Skeletal muscle satellite cell (primary cell): ENCODE data around the gene ANKRD60.

Experiments used
- H3K27me3 ChIP-seq: 2 replicates; pipeline ENCODE4 v1.7.0; 2013; ENCODE audit warnings: low read length; ENCODE audit not compliant: control insufficient read depth, insufficient read depth
- H3K36me3 ChIP-seq: 2 replicates; pipeline ENCODE4 v1.7.0; 2013; ENCODE audit warnings: mild to moderate bottlenecking, control low read depth, low read length; ENCODE audit not compliant: insufficient read depth
- H3K4me1 ChIP-seq: 2 replicates; pipeline ENCODE4 v1.7.0; 2013; ENCODE audit warnings: low read length; ENCODE audit not compliant: control insufficient read depth, insufficient read depth
- H3K4me2 ChIP-seq: 2 replicates; pipeline ENCODE4 v1.7.0; 2013; ENCODE audit warnings: mild to moderate bottlenecking, low read length
- H3K4me3 ChIP-seq: 2 replicates; pipeline ENCODE4 v1.7.0; 2013; ENCODE audit warnings: low read length
- H3K9ac ChIP-seq: 2 replicates; pipeline ENCODE4 v1.7.0; 2013; ENCODE audit warnings: mild to moderate bottlenecking, low read depth, low read length, moderate library complexity
- H3K9me3 ChIP-seq: replicated peaks from 2 replicates; pipeline ENCODE4 v1.7.0; 2013; ENCODE audit warnings: mild to moderate bottlenecking, control low read depth, low read length

Gene ANKRD60

DNA sequence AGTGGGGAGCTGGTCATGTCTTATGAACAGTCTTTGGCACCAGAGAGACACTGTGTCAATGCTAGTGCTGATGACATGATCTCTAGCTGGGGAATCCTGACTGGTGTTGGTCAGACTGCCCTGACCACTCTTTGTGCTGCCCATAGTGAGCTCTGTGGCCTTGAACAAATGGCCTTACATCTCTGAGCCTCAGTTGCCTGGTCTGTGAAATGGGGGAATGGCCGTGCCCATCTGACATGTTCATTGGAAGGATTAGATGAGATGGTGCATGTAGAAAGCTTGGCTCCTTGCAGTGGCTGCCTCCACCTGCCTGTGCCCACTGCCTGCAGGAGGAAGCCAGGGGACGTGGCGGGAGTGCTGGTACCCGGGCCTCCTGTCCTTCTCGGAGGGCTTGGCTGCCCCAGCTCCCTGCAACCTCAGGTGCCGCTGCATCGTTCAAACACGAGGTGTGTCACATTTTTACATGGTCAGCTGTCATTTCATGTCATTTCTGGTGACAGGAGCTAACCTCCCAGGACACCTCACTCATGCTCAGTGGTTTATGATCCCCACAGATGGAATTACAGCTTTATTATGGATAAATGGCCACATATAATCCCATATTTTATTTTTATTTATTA lies 45.8 kb downstream of the ANKRD60 start:
- no peak overlapping the region for H3K9ac ChIP-seq
- no peak overlapping the region for H3K4me3 ChIP-seq
- no peak overlapping the region for H3K4me2 ChIP-seq
- H3K36me3 ChIP-seq: no peaks in the 10 kb centered on the region
- H3K27me3 ChIP-seq: peaks cover 13% of the 10 kb centered on the region
- H3K9me3 ChIP-seq: peaks cover 8% of the 10 kb centered on the region
- peaks cover 10% of the 10 kb centered on the region for H3K4me1 ChIP-seq

DNA sequence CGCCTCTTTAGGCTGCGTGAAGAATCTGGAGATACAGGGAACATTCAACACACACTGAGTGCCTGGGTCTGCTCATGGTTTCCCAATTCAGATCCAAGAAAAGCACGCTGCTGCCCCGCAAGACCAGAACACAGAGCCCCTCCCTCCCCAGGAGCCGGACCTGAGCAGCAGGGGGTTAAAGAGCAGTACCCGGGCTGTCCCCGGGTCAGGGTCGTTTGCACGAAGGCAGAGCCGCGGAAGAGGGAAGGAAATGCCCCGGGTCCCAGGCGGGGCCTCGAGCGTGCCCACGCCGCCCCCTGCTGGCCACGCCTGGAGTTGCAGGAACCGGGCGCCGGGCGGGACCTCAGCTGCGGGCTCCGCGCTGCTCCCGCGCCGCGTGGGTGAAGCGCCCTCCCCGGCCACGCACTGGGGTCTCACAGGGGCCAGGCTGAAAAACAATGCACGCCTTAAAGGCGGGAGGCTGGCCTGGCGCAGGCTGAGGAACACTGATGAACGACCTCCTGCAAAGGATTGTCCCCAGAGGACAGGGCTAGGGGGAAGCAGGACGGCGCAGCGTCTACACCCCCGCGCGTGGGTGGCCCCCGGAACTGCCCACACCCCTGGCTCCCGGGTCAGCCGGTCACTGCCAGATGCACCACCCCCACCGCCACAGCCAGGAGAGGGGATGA lies 48.9 kb downstream of the ANKRD60 start:
- peaks cover 13% of the 10 kb centered on the region for H3K27me3 ChIP-seq
- H3K4me1 ChIP-seq: peaks cover 10% of the 10 kb centered on the region
- H3K36me3 ChIP-seq: no peaks in the 10 kb centered on the region
- peak overlapping the region; percentile 94 for H3K4me2 ChIP-seq
- peak overlapping the region; percentile 38 for H3K9ac ChIP-seq
- peak overlapping the region; percentile 70 for H3K4me3 ChIP-seq
- H3K9me3 ChIP-seq: peaks cover 8% of the 10 kb centered on the region

DNA sequence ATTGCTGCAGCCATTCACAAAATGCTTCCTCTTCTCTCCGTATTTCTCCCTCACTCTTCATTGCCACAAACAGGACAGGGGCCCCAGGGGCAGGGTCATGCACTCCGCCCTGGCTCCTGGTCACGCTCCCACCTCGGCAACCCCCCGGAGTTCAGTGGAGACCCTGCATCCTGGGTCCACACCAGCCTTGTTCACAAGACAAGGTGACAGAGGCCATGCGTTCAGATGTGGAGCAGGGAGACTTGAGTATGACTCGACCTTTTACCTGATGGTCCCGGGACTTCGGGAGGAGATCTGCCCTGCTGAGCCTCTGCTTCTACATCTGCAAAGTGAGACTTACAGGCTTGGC lies 49.4 kb downstream of the ANKRD60 start:
- Histone ChIP-seq H3K27me3 (peaks cover 13% of the 10 kb centered on the region), H3K36me3 (no peaks in the 10 kb centered on the region), H3K4me2 (peak overlapping the region; percentile 94), H3K9ac (peak overlapping the region; percentile 20), H3K9me3 (peaks cover 6% of the 10 kb centered on the region), H3K4me3 (no peak overlapping the region), H3K4me1 (peaks cover 10% of the 10 kb centered on the region)

DNA sequence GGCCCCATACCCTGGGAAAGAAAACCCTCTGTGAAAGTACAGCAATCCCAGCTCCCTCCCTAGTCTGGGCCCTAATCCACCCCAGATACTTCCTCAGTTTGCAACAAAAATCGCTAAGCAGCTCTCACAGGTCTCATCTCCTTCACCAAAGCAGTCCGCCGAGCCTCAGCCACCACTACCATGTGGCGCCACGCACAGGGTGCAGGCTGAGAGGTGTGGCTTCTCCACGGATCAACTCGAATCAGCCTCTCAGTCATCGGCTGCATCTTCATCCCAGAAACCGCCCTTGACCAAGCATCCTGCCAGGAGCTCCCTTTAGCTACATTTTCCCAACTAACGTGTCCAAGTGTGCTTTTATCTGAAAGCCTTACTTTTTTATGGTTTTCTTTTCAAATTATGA lies 50.7 kb downstream of the ANKRD60 start:
- Histone ChIP-seq H3K36me3 (no peaks in the 10 kb centered on the region), H3K4me3 (no peak overlapping the region), H3K4me2 (no peak overlapping the region), H3K4me1 (peaks cover 10% of the 10 kb centered on the region), H3K27me3 (peaks cover 13% of the 10 kb centered on the region), H3K9ac (no peak overlapping the region), H3K9me3 (no peaks in the 10 kb centered on the region)

DNA sequence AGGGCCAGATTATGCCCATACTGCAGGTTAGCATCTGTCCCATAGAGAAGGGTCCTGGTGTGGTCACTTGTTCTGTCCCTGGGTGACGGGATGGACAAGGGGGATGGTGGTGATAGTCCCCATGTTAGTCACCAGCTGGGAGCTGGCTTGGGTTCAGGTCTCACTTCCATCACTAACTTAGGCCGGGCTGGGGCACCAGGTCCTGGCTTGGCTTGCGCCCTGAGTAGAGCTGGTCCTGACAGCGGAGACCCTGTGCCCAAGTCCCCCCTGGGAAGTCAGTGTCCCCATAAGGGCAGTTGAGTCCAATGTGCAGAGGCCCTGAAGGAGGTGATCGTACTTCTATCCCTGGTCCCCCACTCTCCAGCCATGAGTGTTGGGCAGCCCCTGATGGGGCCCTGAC lies 52.6 kb downstream of the ANKRD60 start:
- Histone ChIP-seq H3K4me3 (no peak overlapping the region), H3K9me3 (no peaks in the 10 kb centered on the region), H3K9ac (no peak overlapping the region), H3K4me2 (no peak overlapping the region), H3K36me3 (no peaks in the 10 kb centered on the region), H3K4me1 (peaks cover 10% of the 10 kb centered on the region), H3K27me3 (no peaks in the 10 kb centered on the region)

DNA sequence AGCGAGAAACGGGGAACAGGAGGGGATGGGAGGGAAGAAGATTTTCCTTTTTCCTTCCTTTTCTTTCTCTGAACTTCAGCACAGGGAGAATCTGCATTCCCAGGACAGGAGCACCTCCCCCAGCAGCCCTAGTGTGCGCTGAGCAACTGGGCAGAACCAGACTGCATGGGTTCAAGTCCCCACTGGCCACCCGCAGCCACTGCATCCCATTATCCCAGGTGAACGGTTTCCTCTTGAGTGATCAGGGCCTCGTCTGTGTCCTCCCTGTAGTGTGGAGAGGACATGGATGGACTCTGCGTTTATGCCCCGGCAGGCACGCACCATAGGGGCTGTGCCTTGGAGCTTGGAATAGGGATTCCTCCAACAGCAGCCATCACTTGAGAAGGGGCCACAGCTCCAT lies 53.0 kb downstream of the ANKRD60 start:
- H3K4me2 ChIP-seq: no peak overlapping the region
- no peaks in the 10 kb centered on the region for H3K9me3 ChIP-seq
- no peak overlapping the region for H3K4me3 ChIP-seq
- H3K27me3 ChIP-seq: no peaks in the 10 kb centered on the region
- H3K4me1 ChIP-seq: peaks cover 10% of the 10 kb centered on the region
- H3K9ac ChIP-seq: no peak overlapping the region
- no peaks in the 10 kb centered on the region for H3K36me3 ChIP-seq

DNA sequence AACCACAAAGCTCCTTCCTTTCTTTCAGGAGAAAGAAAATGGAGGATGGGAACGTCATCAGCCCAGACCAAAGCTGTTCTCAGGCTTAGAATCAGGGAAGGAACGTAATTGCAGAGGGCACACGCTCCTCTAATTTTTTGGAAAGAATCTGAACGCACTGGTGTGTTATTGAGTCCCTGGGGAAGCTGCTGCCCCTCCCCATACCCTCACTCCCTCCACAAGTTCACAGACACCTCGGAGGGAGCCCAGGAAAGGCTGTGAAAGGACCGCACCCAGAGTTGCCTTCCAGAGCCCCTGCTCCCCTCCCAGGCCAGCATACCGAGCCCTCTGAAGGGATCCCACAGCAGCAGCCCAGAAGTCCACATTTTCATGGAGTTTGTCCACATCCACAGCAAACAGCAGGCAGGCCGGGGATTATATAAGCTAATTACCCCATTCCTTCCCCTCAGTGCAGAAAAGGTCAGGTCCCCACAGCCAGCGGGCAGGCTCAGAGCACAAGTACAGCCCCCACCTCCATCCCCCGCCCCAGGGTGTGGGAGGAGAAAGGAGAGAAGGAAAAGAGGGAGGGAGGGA lies 53.7 kb downstream of the ANKRD60 start:
- peaks cover 7% of the 10 kb centered on the region for H3K4me1 ChIP-seq
- no peak overlapping the region for H3K4me2 ChIP-seq
- no peaks in the 10 kb centered on the region for H3K9me3 ChIP-seq
- H3K27me3 ChIP-seq: no peaks in the 10 kb centered on the region
- no peaks in the 10 kb centered on the region for H3K36me3 ChIP-seq
- H3K9ac ChIP-seq: no peak overlapping the region
- no peak overlapping the region for H3K4me3 ChIP-seq

DNA sequence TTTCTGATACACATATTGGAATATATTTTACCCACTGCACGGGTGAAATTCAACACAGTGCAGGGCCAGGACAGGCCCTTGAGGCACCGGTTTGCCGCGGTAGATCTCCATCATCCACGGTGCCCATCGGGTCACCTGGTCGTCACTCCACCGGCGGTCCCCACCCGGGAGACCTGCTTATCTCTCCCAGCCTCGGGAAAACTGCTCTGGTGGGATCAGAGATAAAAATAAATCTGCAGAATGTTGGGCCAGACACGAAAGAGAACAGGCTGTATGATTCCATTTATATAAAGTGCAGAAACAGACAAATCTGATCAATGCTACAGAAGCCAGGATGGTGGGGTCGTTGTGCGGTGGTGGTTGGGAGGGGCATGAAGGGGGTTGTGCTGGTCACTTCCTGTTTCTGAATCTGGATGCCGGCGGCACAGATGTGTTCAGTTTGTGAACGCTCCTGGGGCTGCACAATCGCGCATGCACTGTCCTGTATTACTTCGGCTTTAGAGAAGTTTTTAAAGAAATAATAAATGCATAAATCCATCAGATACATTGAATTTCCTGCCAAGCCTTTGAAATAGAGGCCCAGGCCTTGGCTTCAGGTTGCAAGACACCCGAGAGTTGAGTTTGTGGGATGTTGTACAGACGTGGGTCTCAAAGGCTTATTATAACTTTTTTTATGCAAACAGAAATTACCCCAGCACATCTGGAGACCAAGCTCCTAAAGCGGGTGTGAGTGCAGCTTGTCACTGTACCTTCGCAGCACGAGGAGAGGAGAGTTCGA lies 54.3 kb downstream of the ANKRD60 start:
- Histone ChIP-seq H3K36me3 (no peaks in the 10 kb centered on the region), H3K4me2 (no peak overlapping the region), H3K27me3 (no peaks in the 10 kb centered on the region), H3K9ac (no peak overlapping the region), H3K4me3 (no peak overlapping the region), H3K9me3 (no peaks in the 10 kb centered on the region), H3K4me1 (peaks cover under 1% of the 10 kb centered on the region)

DNA sequence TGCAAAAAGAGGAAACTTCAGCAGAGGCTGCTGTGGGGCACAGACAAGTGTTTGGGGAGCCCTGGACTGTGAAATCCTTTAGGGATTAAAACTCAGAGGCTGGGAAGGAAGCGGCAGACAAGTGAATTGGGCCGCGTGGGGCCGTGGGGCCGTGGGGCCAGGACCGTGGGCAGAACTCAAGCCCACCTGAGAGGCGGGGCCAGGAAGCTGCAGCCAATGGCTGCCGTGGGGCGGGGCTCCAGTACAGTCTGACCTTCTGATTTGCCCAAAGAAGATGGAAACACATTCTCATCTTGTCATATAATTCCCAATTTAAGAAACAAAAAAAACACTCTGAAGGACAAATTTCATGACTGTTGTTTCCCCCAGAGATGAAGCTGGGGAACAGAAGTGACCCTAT lies 55.4 kb downstream of the ANKRD60 start:
- Histone ChIP-seq H3K4me2 (no peak overlapping the region), H3K9me3 (no peaks in the 10 kb centered on the region), H3K27me3 (no peaks in the 10 kb centered on the region), H3K4me1 (no peaks in the 10 kb centered on the region), H3K9ac (no peak overlapping the region), H3K4me3 (no peak overlapping the region), H3K36me3 (no peaks in the 10 kb centered on the region)

DNA sequence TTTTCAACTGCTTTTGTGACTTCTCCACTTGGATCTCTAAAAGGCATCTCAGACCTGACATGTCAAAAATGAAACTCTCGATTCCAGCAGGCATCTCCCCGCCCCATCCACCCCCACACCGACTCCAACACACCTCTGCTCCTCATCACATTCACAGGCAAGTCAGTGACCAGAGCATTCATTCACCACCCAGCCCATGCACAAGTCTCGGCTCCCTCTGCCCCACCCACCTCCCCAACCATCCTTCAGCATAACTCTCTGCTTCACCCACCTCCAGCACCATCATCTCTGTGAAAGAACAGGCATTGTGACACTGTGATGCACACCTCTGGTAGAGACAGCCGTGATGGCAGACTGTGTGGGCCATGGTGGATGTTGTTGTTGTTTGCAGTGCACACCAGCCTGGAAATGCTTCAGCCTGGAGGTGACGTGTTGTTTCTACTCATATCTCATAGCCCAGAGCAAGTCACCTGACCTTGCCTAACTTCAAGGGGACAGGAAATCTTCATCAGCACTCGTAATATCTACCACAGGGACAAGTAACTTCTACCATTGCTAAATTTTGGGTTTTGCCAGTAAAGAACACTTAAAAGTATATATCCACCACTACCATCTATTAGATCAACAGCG lies 56.5 kb downstream of the ANKRD60 start:
- Histone ChIP-seq H3K36me3 (no peaks in the 10 kb centered on the region), H3K27me3 (no peaks in the 10 kb centered on the region), H3K9me3 (no peaks in the 10 kb centered on the region), H3K4me1 (no peaks in the 10 kb centered on the region), H3K9ac (no peak overlapping the region), H3K4me2 (no peak overlapping the region), H3K4me3 (no peak overlapping the region)

DNA sequence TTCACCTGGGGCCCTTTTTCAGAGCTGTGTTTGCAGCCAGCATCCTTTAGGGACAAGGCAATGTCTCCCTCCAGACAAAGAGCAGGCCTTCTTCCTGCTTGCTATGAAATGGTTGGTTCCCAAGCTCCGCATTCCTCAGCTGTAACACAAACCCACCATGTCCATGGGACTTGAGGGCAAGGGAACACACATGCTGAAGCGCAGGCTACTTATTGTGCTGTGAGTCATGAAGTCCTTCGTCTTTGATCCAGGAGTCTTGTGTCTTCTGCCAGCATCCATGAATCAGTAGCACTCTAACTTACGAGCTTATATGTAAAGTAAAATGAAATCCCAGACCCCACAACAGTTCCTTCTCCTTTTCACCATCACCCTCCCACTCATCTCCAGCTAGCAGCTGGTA lies 59.0 kb downstream of the ANKRD60 start:
- no peak overlapping the region for H3K9ac ChIP-seq
- no peaks in the 10 kb centered on the region for H3K27me3 ChIP-seq
- H3K36me3 ChIP-seq: no peaks in the 10 kb centered on the region
- no peak overlapping the region for H3K4me3 ChIP-seq
- no peak overlapping the region for H3K4me2 ChIP-seq
- H3K9me3 ChIP-seq: no peaks in the 10 kb centered on the region
- H3K4me1 ChIP-seq: no peaks in the 10 kb centered on the region
